GM06990 (cell line): Measurements from ENCODE around the gene ADGRG1.

ENCODE experiments used
- DNase-seq: peaks from one replicate; pipeline ENCODE4 v3.0.0-alpha.2; 2011; ENCODE audit not compliant: insufficient read length; ENCODE audit errors: extremely low read depth
- H3K27me3 ChIP-seq: replicated peaks from 2 replicates; pipeline ENCODE4 v1.6.0; 2011; ENCODE audit warnings: low read length; ENCODE audit not compliant: control insufficient read depth, insufficient read depth
- H3K36me3 ChIP-seq: 2 replicates; pipeline ENCODE4 v1.5.1; 2011; ENCODE audit warnings: low read length; ENCODE audit not compliant: control insufficient read depth, insufficient read depth
- H3K4me3 ChIP-seq: replicated peaks from 2 replicates; pipeline ENCODE4 v1.5.1; 2011; ENCODE audit warnings: low read depth, mild to moderate bottlenecking, control low read depth, low read length
- TF ChIP-seq, protein P1 (sequence below): IDR thresholded peaks from 2 replicates; pipeline ENCODE4 v1.5.1; 2011; ENCODE audit warnings: low read length, control low read depth, mild to moderate bottlenecking, inconsistent platforms; ENCODE audit not compliant: insufficient read depth, poor library complexity, severe bottlenecking

The ADGRG1 gene

DNA sequence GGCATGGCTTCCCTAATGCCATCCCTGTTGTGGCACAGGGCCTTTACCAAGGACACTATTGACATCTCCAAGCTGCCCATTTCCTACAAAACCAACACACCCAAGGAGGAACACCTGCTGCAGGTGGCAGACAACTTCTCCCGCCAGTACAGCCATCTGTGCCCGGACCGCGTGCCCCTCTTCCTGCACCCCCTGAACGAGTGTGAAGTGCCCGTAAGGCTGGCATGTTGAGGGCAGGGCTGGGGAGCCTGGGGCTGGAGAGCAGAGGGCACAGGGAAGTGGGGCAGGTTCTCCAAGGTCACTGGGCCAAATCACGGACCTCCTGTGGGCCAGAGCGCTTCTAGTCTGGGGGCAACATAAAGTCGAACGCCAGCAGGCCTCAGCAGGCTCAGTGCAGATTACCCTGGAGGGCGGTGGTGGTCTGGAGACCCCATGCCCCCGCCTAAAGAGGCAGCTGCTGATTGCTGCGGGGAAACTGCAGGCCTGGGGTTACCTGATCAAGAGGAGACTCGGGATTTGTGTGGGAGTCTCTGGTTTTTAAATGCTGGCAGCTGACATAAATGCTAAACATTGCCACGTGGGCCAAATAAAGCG is 70.5 kb downstream of the ADGRG1 start:
- Histone ChIP-seq H3K36me3 (no peaks in the 10 kb centered on the region), H3K4me3 (no peak overlapping the region), H3K27me3 (no peaks in the 10 kb centered on the region)
- TF ChIP-seq, protein P1, sequence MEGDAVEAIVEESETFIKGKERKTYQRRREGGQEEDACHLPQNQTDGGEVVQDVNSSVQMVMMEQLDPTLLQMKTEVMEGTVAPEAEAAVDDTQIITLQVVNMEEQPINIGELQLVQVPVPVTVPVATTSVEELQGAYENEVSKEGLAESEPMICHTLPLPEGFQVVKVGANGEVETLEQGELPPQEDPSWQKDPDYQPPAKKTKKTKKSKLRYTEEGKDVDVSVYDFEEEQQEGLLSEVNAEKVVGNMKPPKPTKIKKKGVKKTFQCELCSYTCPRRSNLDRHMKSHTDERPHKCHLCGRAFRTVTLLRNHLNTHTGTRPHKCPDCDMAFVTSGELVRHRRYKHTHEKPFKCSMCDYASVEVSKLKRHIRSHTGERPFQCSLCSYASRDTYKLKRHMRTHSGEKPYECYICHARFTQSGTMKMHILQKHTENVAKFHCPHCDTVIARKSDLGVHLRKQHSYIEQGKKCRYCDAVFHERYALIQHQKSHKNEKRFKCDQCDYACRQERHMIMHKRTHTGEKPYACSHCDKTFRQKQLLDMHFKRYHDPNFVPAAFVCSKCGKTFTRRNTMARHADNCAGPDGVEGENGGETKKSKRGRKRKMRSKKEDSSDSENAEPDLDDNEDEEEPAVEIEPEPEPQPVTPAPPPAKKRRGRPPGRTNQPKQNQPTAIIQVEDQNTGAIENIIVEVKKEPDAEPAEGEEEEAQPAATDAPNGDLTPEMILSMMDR = no peak
- DNase-seq = no peak

DNA sequence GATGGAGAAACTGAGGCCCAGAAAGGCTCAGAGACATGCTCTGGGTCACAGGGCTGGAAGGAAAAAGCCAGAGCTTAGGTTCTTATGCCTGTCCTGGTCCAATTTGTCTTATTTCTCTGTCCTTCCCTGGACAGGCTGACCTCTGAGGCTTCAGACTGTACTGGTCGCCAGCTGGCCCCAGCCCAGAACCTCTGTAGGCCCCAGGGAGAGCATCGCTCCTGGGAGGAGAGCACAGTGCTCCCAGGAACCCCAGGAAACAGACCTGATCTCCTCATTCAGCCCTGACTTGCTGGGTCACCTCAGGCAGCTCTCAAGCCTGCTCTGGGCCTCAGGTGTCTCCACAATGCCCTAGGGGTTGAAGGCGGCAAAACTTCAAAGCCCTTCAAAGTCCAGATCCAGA is 71.1 kb downstream of the ADGRG1 start:
- H3K27me3 ChIP-seq = no peaks in the 10 kb centered on the region
- H3K36me3 ChIP-seq = no peaks in the 10 kb centered on the region
- no peak overlapping the region for H3K4me3 ChIP-seq
- no peak for DNase-seq
- TF ChIP-seq, protein P1 = no peak

GRCh38 chr16:57699899-57700298 is 71.5 kb downstream of the ADGRG1 start:
- TF ChIP-seq, protein P1 = no peak
- Histone ChIP-seq H3K27me3 (no peaks in the 10 kb centered on the region), H3K36me3 (no peaks in the 10 kb centered on the region), H3K4me3 (no peak overlapping the region)
- DNase-seq = no peak

DNA sequence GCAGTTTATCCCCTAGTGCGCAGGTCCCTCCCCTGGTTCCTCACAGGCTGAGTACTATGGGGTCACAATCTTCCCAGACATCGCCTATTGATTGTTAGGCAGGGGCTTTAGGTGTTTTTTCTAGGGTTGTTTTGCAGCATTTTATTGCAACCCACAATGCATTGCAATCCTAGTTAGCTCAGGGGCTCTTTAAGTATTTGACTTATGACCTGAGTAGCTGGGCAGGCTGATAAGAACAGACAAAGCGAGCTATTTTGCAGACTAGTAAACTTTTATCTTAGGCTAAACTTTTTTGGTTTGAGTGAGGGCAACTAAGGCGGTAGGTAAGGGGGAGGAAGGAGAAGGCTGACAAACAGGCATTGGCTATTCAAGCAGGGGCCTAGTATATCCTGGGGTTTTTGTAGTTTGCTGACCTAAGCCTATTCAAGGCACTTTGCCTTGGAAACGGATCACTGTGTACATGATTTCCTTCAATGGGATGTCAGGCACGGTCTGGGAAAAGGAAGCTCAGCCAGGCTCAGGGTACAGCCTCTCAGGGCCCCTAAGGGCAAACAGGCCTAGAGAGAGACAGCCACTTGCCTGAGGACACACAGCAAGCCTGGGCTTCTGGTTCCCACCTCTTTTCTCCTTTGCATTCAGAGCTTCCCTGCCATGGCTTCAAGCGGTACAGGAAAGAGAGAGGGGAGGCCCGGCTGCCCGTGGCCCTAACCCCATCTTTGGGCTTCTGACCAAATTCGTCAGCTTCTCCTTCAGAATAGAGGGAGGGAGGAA is 72.5 kb downstream of the ADGRG1 start:
- no peak for DNase-seq
- TF ChIP-seq, protein P1 = no peak
- no peaks in the 10 kb centered on the region for H3K36me3 ChIP-seq
- no peak overlapping the region for H3K4me3 ChIP-seq
- H3K27me3 ChIP-seq = no peaks in the 10 kb centered on the region

GRCh38 chr16:57701759-57702371 is 73.4 kb downstream of the ADGRG1 start:
- H3K4me3 ChIP-seq = no peak overlapping the region
- no peaks in the 10 kb centered on the region for H3K36me3 ChIP-seq
- DNase-seq = no peak
- TF ChIP-seq, protein P1 = no peak
- no peaks in the 10 kb centered on the region for H3K27me3 ChIP-seq
